Gastrocnemius medialis (tissue), 4 donors: ENCODE measurements around the gene DAPK1.

Source experiments
- CTCF ChIP-seq, 5 experiments: fragments of 450-650 bp in 3 of 5; fragments of 200-600 bp in 2 of 5; sonication (generic) in 2 of 5; IDR thresholded peaks in 4 of 5; conservative IDR thresholded peaks in 1 of 5; 1 replicate in 4 of 5; 2 replicates in 1 of 5; pipeline ENCODE4 v1.5.1; 2016 to 2019; ENCODE audit warnings: antibody characterized with exemption in 5 of 5, mild to moderate bottlenecking in 3 of 5, moderate library complexity in 3 of 5
- POLR2A ChIP-seq, 2 donors: fragments of 450-650 bp; IDR thresholded peaks; one replicate each; pipeline ENCODE4 v1.6.1; 2017; ENCODE audit warnings: antibody characterized with exemption in 2 of 2, mild to moderate bottlenecking in 2 of 2, moderate library complexity in 2 of 2

- TF ChIP-seq CTCF (IDR thresholded peaks at IDR 0.05 in 4 of 5, conservative IDR thresholded peaks at IDR 0.05 in 1 of 5) (no peak), POLR2A (IDR thresholded peaks at IDR 0.05) (no peak)
Measured at GRCh38 chr9:87578625-87579024, 81.0 kb downstream of the DAPK1 start.
